Measurements from ENCODE around the gene SLC47A1. TPM values are rescaled to one million over a fixed set of nuclear protein-coding genes. Genes with fewer than 3 reads are reported as not detected.

The SLC47A1 gene
- total and polyA plus RNA-seq, 2 of the 13 experiments (the other 11 are each of a cell fraction or from before 2014, with no cell fraction given): 42.1 to 67.5 TPM

GRCh38 chr17:19551165-19551564 lies 17.5 kb downstream of the SLC47A1 start (continued):
- TF ChIP-seq FOSL2 (CRISPR knock-in tag; IDR thresholded peaks at IDR 0.05): peak; percentile 22; the same call in 1 of the 2 replicates
- TF ChIP-seq TCF7 (IDR thresholded peaks at IDR 0.05; ENCODE audit: low read depth): peak; percentile 12; the same call in 1 of the 2 replicates
- no peak for TF ChIP-seq SOX13 (IDR thresholded peaks at IDR 0.05)
- peak in 1 of 2 experiments; percentile 74; a peak in 2 of 4 replicates for TF ChIP-seq SOX13 (CRISPR knock-in tag; conservative IDR thresholded peaks at IDR 0.05 in 1 of 2, IDR thresholded peaks at IDR 0.05 in 1 of 2)
- 0 out of 2 replicates have a peak, but pooled peaks have one; percentile 45 for TF ChIP-seq ZBTB7B (CRISPR knock-in tag; IDR thresholded peaks at IDR 0.05)
- TF ChIP-seq, protein P1, sequence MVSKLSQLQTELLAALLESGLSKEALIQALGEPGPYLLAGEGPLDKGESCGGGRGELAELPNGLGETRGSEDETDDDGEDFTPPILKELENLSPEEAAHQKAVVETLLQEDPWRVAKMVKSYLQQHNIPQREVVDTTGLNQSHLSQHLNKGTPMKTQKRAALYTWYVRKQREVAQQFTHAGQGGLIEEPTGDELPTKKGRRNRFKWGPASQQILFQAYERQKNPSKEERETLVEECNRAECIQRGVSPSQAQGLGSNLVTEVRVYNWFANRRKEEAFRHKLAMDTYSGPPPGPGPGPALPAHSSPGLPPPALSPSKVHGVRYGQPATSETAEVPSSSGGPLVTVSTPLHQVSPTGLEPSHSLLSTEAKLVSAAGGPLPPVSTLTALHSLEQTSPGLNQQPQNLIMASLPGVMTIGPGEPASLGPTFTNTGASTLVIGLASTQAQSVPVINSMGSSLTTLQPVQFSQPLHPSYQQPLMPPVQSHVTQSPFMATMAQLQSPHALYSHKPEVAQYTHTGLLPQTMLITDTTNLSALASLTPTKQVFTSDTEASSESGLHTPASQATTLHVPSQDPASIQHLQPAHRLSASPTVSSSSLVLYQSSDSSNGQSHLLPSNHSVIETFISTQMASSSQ (IDR thresholded peaks at IDR 0.05; ENCODE audit: low read depth): 0 out of 2 replicates have a peak, but pooled peaks have one; percentile 34
- TF ChIP-seq, protein P1 (CRISPR knock-in tag; IDR thresholded peaks at IDR 0.05; ENCODE audit: borderline replicate concordance): no peak; the same call in 1 of the 2 replicates
- TF ChIP-seq CEBPG (CRISPR knock-in tag; IDR thresholded peaks at IDR 0.05): 0 out of 2 replicates have a peak, but pooled peaks have one; percentile 20
- no peak for TF ChIP-seq ZNF776 (CRISPR knock-in tag; IDR thresholded peaks at IDR 0.05)
- TF ChIP-seq FOXA1 (IDR thresholded peaks at IDR 0.05): no peak
- 0 out of 2 replicates have a peak, but pooled peaks have one; percentile 17 for TF ChIP-seq FOXA1 (CRISPR knock-in tag; IDR thresholded peaks at IDR 0.05)
- TF ChIP-seq FOXA3 (CRISPR knock-in tag; IDR thresholded peaks at IDR 0.05): peak; percentile 48; the same call in 1 of the 2 replicates
- 0 out of 2 replicates have a peak, but pooled peaks have one; percentile 45 for TF ChIP-seq ZMAT3 (CRISPR knock-in tag; conservative IDR thresholded peaks at IDR 0.05)
- TF ChIP-seq, protein P2, sequence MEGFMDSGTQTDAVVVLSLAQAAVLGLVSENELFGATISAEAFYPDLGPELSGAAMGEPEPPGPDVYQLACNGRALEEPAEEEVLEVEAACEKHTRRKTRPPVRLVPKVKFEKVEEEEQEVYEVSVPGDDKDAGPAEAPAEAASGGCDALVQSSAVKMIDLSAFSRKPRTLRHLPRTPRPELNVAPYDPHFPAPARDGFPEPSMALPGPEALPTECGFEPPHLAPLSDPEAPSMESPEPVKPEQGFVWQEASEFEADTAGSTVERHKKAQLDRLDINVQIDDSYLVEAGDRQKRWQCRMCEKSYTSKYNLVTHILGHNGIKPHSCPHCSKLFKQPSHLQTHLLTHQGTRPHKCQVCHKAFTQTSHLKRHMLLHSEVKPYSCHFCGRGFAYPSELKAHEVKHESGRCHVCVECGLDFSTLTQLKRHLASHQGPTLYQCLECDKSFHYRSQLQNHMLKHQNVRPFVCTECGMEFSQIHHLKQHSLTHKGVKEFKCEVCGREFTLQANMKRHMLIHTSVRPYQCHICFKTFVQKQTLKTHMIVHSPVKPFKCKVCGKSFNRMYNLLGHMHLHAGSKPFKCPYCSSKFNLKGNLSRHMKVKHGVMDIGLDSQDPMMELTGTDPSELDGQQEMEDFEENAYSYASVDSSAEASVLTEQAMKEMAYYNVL (CRISPR knock-in tag; IDR thresholded peaks at IDR 0.05; ENCODE audit: borderline replicate concordance): peak; percentile 35; the same call in 1 of the 2 replicates
- TF ChIP-seq RXRA (CRISPR knock-in tag; IDR thresholded peaks at IDR 0.05): peak; percentile 32; the same call in 1 of the 2 replicates
- TF ChIP-seq NCOA2 (CRISPR knock-in tag; IDR thresholded peaks at IDR 0.05): no peak
- TF ChIP-seq, protein P3, sequence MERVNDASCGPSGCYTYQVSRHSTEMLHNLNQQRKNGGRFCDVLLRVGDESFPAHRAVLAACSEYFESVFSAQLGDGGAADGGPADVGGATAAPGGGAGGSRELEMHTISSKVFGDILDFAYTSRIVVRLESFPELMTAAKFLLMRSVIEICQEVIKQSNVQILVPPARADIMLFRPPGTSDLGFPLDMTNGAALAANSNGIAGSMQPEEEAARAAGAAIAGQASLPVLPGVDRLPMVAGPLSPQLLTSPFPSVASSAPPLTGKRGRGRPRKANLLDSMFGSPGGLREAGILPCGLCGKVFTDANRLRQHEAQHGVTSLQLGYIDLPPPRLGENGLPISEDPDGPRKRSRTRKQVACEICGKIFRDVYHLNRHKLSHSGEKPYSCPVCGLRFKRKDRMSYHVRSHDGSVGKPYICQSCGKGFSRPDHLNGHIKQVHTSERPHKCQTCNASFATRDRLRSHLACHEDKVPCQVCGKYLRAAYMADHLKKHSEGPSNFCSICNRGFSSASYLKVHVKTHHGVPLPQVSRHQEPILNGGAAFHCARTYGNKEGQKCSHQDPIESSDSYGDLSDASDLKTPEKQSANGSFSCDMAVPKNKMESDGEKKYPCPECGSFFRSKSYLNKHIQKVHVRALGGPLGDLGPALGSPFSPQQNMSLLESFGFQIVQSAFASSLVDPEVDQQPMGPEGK (CRISPR knock-in tag; IDR thresholded peaks at IDR 0.05): peak; percentile 17; the same call in 1 of the 2 replicates
- no peak for TF ChIP-seq ZNF18 (CRISPR knock-in tag; IDR thresholded peaks at IDR 0.05; ENCODE audit: insufficient replicate concordance)
- TF ChIP-seq KLF13 (CRISPR knock-in tag; IDR thresholded peaks at IDR 0.05): no peak
- no peak for TF ChIP-seq HNF4G (IDR thresholded peaks at IDR 0.05; ENCODE audit: borderline replicate concordance, low read depth, low read length)
- 0 out of 2 replicates have a peak, but pooled peaks have one; percentile 57 for TF ChIP-seq HNF4G (CRISPR knock-in tag; IDR thresholded peaks at IDR 0.05; ENCODE audit: borderline replicate concordance, low read depth)
- TF ChIP-seq JUND (CRISPR knock-in tag; IDR thresholded peaks at IDR 0.05): 0 out of 2 replicates have a peak, but pooled peaks have one; percentile 13
